HUES6 (cell line): ENCODE measurements around the gene KCNN4.
A peak's percentile ranks its signal among the peaks of the same experiment; 100 is the strongest.

ENCODE experiments used
- H3K27ac ChIP-seq: 2 replicates; pipeline ENCODE4 v1.7.0; 2013; ENCODE audit warnings: low read depth, mild to moderate bottlenecking, low read length, inconsistent platforms
- H3K27me3 ChIP-seq: 2 replicates; pipeline ENCODE4 v1.6.1; 2013; ENCODE audit warnings: low read length; ENCODE audit not compliant: control insufficient read depth, insufficient read depth
- H3K36me3 ChIP-seq: 2 replicates; pipeline ENCODE4 v1.6.1; 2013; ENCODE audit warnings: low read length; ENCODE audit not compliant: control insufficient read depth, insufficient read depth
- H3K4me1 ChIP-seq: 2 replicates; pipeline ENCODE4 v1.6.1; 2013; ENCODE audit warnings: low read length; ENCODE audit not compliant: control insufficient read depth, insufficient read depth
- H3K4me3 ChIP-seq: 2 replicates; pipeline ENCODE4 v1.5.1; 2013; ENCODE audit warnings: low read depth, low read length
- H3K9ac ChIP-seq: one replicate; pipeline ENCODE4 v1.6.1; 2013; ENCODE audit warnings: mild to moderate bottlenecking, low read length
- H3K9me3 ChIP-seq: 2 replicates; pipeline ENCODE4 v1.6.1; 2013; ENCODE audit warnings: low read depth, low read length; ENCODE audit not compliant: control insufficient read depth, insufficient read depth

The KCNN4 gene

DNA sequence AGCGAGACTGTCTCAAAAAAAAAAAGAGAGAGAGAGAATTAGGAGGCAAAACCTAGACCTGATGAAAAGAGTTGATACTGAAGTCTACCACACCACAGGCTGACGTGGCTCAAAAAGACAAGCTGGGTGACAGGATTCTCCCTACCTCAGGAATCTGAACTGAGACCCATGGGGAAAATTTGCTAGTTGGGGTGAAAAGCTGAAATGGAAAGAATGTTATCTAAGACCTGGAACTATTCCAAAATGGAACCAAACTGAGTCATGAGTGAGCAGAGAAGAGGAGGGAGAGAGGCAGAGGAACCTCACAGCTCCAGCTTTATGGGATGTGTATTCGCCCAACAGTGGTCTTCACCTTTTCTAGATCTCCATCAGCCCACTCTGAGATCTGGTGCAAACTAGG is 37.7 kb downstream of the KCNN4 start:
- Histone ChIP-seq H3K4me3 (no peak overlapping the region), H3K4me1 (peaks cover 10% of the 10 kb centered on the region; the same call in 1 of the 2 replicates), H3K27me3 (no peaks in the 10 kb centered on the region), H3K27ac (no peak overlapping the region), H3K9me3 (no peaks in the 10 kb centered on the region), H3K36me3 (peaks cover 88% of the 10 kb centered on the region), H3K9ac (no peak overlapping the region)

- Histone ChIP-seq H3K9ac (no peak overlapping the region), H3K27me3 (no peaks in the 10 kb centered on the region), H3K9me3 (no peaks in the 10 kb centered on the region), H3K27ac (no peak overlapping the region), H3K36me3 (peaks cover 88% of the 10 kb centered on the region), H3K4me1 (peaks cover 16% of the 10 kb centered on the region; the same call in 1 of the 2 replicates), H3K4me3 (no peak overlapping the region)
Measured at GRCh38 chr19:43741075-43741825, 39.5 kb downstream of the KCNN4 start.

- Histone ChIP-seq H3K4me1 (peaks cover 16% of the 10 kb centered on the region; the same call in 1 of the 2 replicates), H3K9ac (no peak overlapping the region), H3K9me3 (no peaks in the 10 kb centered on the region), H3K36me3 (peaks cover 91% of the 10 kb centered on the region), H3K27ac (no peak overlapping the region), H3K4me3 (no peak overlapping the region), H3K27me3 (no peaks in the 10 kb centered on the region)
Measured at GRCh38 chr19:43739439-43740235, 41.1 kb downstream of the KCNN4 start.

DNA sequence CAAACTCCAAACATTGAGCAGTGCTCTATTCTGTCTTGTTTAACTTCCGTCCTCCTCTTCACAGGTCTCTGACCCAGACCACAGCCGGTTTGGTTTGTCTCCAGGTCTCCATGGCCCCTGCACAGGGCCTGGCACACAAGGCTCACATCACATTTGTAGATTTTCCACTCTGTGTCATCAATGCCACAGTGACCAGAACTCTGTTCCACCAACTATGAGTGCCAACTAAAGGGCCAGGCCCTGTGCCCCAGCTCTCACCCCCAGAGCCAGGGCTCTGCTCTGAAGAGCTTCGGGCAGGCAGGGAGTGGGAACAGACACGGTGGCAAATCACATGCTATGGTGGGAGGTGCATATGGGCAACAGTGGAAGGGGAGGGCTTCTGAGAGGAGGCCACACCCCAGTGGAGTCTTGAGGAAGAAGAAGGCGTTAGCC is 42.0 kb downstream of the KCNN4 start:
- no peaks in the 10 kb centered on the region for H3K27me3 ChIP-seq
- peak overlapping the region; percentile 32; the same call in 1 of the 2 replicates for H3K27ac ChIP-seq
- no peak overlapping the region for H3K4me3 ChIP-seq
- peaks cover 16% of the 10 kb centered on the region; the same call in 1 of the 2 replicates for H3K4me1 ChIP-seq
- peaks cover 91% of the 10 kb centered on the region for H3K36me3 ChIP-seq
- no peaks in the 10 kb centered on the region for H3K9me3 ChIP-seq
- H3K9ac ChIP-seq: no peak overlapping the region

GRCh38 chr19:43735957-43736356 is 44.8 kb downstream of the KCNN4 start:
- Histone ChIP-seq H3K27me3 (no peaks in the 10 kb centered on the region), H3K4me3 (no peak overlapping the region), H3K9ac (no peak overlapping the region), H3K27ac (no peak overlapping the region), H3K36me3 (peaks cover 92% of the 10 kb centered on the region), H3K4me1 (peaks cover 16% of the 10 kb centered on the region; the same call in 1 of the 2 replicates), H3K9me3 (no peaks in the 10 kb centered on the region)

DNA sequence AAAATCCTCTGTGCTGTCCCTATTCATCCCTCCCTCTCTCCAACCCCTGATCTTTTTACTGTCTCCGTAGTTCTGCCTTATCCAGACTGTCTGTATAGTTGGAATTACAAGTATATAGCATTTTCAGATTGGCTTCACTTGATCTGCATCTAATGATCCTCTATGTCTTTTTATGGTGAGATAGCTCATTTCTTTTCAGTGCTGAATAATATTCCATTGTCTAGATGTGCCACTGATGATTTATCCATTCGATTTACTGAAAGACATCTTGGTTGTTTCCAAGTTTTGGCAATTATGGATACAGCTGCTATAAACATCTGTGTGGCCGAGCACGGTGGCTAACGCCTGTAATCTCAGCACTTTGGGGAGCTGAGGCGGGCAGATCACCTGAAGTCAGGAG is 45.8 kb downstream of the KCNN4 start:
- Histone ChIP-seq H3K36me3 (peaks cover 89% of the 10 kb centered on the region), H3K9ac (no peak overlapping the region), H3K27me3 (no peaks in the 10 kb centered on the region), H3K9me3 (no peaks in the 10 kb centered on the region), H3K27ac (no peak overlapping the region), H3K4me3 (no peak overlapping the region), H3K4me1 (peaks cover 16% of the 10 kb centered on the region; the same call in 1 of the 2 replicates)

DNA sequence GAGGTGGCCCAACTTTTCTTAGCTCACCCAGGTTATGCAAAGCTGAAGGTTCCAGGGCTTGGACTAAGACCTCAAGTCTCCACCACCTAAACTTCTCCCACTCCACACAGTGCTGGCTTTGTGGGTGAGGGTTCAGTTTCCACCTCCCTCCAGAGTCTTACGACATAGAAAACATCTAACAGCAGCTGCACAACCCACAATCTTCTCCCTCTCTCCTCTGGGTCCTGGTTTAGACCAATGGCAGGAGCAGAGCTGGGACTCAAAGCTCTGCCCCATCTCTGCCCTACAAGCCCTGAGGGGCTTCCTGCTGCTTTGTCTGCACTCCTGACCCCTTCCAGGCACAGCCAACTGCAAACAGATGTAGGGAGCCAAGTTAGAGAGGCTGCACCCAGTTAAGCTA is 48.9 kb downstream of the KCNN4 start:
- Histone ChIP-seq H3K4me3 (no peak overlapping the region), H3K9me3 (no peaks in the 10 kb centered on the region), H3K27me3 (no peaks in the 10 kb centered on the region), H3K9ac (no peak overlapping the region), H3K36me3 (peaks cover 71% of the 10 kb centered on the region), H3K4me1 (no peaks in the 10 kb centered on the region), H3K27ac (no peak overlapping the region)

GRCh38 chr19:43731346-43731745 is 49.4 kb downstream of the KCNN4 start:
- H3K36me3 ChIP-seq: peaks cover 66% of the 10 kb centered on the region
- no peaks in the 10 kb centered on the region for H3K27me3 ChIP-seq
- no peak overlapping the region for H3K4me3 ChIP-seq
- H3K4me1 ChIP-seq: no peaks in the 10 kb centered on the region
- no peak overlapping the region for H3K27ac ChIP-seq
- no peaks in the 10 kb centered on the region for H3K9me3 ChIP-seq
- no peak overlapping the region for H3K9ac ChIP-seq

GRCh38 chr19:43729919-43730318 is 50.9 kb downstream of the KCNN4 start:
- H3K27ac ChIP-seq: no peak overlapping the region
- H3K36me3 ChIP-seq: peaks cover 56% of the 10 kb centered on the region
- H3K9me3 ChIP-seq: no peaks in the 10 kb centered on the region
- H3K27me3 ChIP-seq: no peaks in the 10 kb centered on the region
- no peak overlapping the region for H3K9ac ChIP-seq
- no peaks in the 10 kb centered on the region for H3K4me1 ChIP-seq
- H3K4me3 ChIP-seq: no peak overlapping the region

- H3K36me3 ChIP-seq: peaks cover 32% of the 10 kb centered on the region
- no peaks in the 10 kb centered on the region for H3K27me3 ChIP-seq
- no peak overlapping the region for H3K9ac ChIP-seq
- no peak overlapping the region for H3K4me3 ChIP-seq
- no peak overlapping the region for H3K27ac ChIP-seq
- H3K4me1 ChIP-seq: no peaks in the 10 kb centered on the region
- no peaks in the 10 kb centered on the region for H3K9me3 ChIP-seq
Measured at GRCh38 chr19:43727593-43727853, 53.2 kb downstream of the KCNN4 start.
